DND-41 (cell line): ENCODE measurements around the gene LAGE3.

ENCODE experiments used
- ATAC-seq: fragments of 200-7000 bp; cut with Tn5 transposase; 3 replicates; pipeline ENCODE4 v1.9.1; 2021; ENCODE audit warnings: low read depth; ENCODE audit not compliant: insufficient read depth
- DNase-seq: peaks from one replicate; pipeline ENCODE4 v3.0.0-alpha.2; 2020
- H2AFZ ChIP-seq: 2 replicates; pipeline ENCODE4 v1.6.0; 2012; ENCODE audit warnings: low read depth, low read length
- H3K27ac ChIP-seq: 2 replicates; pipeline ENCODE4 v1.5.1; 2012; ENCODE audit warnings: low read length, inconsistent platforms
- H3K27me3 ChIP-seq: fragments of 200-600 bp; sonication (generic); 2 replicates; pipeline ENCODE4 v1.6.0; 2012; ENCODE audit warnings: low read length, mild to moderate bottlenecking, inconsistent platforms; ENCODE audit not compliant: insufficient read depth, poor library complexity
- H3K36me3 ChIP-seq: 2 replicates; pipeline ENCODE4 v1.5.1; 2012; ENCODE audit warnings: low read length, inconsistent platforms; ENCODE audit not compliant: insufficient read depth
- H3K4me1 ChIP-seq: 2 replicates; pipeline ENCODE4 v1.5.1; 2012; ENCODE audit warnings: mild to moderate bottlenecking, low read length; ENCODE audit not compliant: insufficient read depth
- H3K4me2 ChIP-seq: 2 replicates; pipeline ENCODE4 v1.6.0; 2012; ENCODE audit warnings: mild to moderate bottlenecking, moderate library complexity, low read length, inconsistent platforms; ENCODE audit not compliant: insufficient read depth
- H3K4me3 ChIP-seq, 2 experiments: fragments of 200-600 bp in 1 of 2; shearing (Covaris generic) in 1 of 2; 2 replicates each; pipeline ENCODE4 v1.5.1; 2012 to 2016; ENCODE audit warnings: inconsistent platforms in 2 of 2, low read length in 2 of 2, mild to moderate bottlenecking in 2 of 2, low read depth in 1 of 2, moderate library complexity in 1 of 2
- H3K79me2 ChIP-seq: 2 replicates; pipeline ENCODE4 v1.6.0; 2012; ENCODE audit warnings: low read length, inconsistent platforms; ENCODE audit not compliant: insufficient read depth
- H3K9ac ChIP-seq: 2 replicates; pipeline ENCODE4 v1.6.0; 2012; ENCODE audit warnings: low read depth, mild to moderate bottlenecking, inconsistent platforms, low read length, moderate library complexity
- H3K9me3 ChIP-seq: 2 replicates; pipeline ENCODE4 v1.5.1; 2012; ENCODE audit warnings: low read length, moderate library complexity, mild to moderate bottlenecking, inconsistent platforms; ENCODE audit not compliant: insufficient read depth, severe bottlenecking
- H4K20me1 ChIP-seq: 2 replicates; pipeline ENCODE4 v1.6.0; 2012; ENCODE audit warnings: low read length; ENCODE audit not compliant: insufficient read depth
- CTCF ChIP-seq: IDR thresholded peaks from 2 replicates; pipeline ENCODE4 v1.5.1; 2012; ENCODE audit warnings: borderline replicate concordance, low read length, moderate library complexity, mild to moderate bottlenecking; ENCODE audit not compliant: poor library complexity, severe bottlenecking; ENCODE audit errors: extremely low read depth
- EZH2 ChIP-seq: IDR thresholded peaks from 3 replicates; pipeline ENCODE4 v1.6.1; 2012; ENCODE audit warnings: borderline replicate concordance, low read depth, mild to moderate bottlenecking, moderate library complexity, low read length, inconsistent platforms; ENCODE audit not compliant: severe bottlenecking

LAGE3 gene

DNA sequence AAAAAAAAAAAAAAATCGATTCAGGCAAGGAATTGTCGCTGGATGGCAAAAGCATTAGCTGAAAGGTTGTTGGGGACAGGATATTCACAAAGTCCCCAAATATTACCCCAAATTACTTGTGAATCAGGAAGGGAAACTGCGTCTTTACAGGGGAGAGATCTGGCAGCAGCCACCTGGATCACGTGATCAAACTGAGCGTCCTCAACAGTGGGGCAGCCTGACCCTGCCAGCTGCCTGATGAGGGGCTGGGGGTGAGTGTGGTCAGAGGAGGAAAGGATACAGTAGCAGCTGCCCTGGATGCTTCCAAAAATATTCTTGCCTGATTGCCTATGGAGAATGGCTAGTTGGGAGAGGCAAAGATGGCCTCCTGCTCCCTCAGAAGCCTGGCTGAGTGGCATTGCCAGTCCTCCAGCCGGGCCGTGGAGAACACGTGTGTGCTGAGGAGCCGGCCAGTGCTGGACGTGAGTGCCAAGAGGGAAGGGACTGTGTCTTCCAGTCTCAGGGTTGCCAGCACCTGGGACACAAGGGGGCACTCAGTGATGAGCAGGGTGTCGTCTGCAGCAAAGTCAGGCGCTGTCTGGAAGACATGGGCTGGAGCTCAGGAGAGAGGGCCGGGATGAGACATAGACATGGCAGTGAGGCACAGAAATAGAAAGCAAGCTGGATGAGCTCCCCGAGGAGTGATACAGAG, 3.0 kb upstream of the LAGE3 start:
- peaks cover 21% of the 10 kb centered on the region for H3K36me3 ChIP-seq
- no peaks in the 10 kb centered on the region for H3K27me3 ChIP-seq
- DNase-seq (no peak), ATAC-seq (no peak)
- peaks cover 17% of the 10 kb centered on the region for H4K20me1 ChIP-seq
- H3K4me3 ChIP-seq, result no peak overlapping the region
- no peak for TF ChIP-seq EZH2
- no peak for TF ChIP-seq CTCF
- no peak overlapping the region for H2AFZ ChIP-seq
- H3K4me2 ChIP-seq, result no peak overlapping the region
- H3K79me2 ChIP-seq, result peaks cover 26% of the 10 kb centered on the region
- H3K4me1 ChIP-seq, result peaks cover 45% of the 10 kb centered on the region
- H3K9me3 ChIP-seq, result no peaks in the 10 kb centered on the region
- H3K9ac ChIP-seq, result no peak overlapping the region
- no peak overlapping the region for H3K27ac ChIP-seq

- Histone ChIP-seq H3K9me3 (no peaks in the 10 kb centered on the region), H3K27me3 (no peaks in the 10 kb centered on the region), H3K4me2 (no peak overlapping the region), H3K4me1 (peaks cover 45% of the 10 kb centered on the region), H3K9ac (no peak overlapping the region), H3K4me3 (no peak overlapping the region), H3K36me3 (peaks cover 21% of the 10 kb centered on the region), H3K27ac (no peak overlapping the region), H3K79me2 (peaks cover 24% of the 10 kb centered on the region), H2AFZ (no peak overlapping the region), H4K20me1 (peaks cover 17% of the 10 kb centered on the region)
- no peak for TF ChIP-seq EZH2
- TF ChIP-seq CTCF, result no peak
- ATAC-seq (no peak), DNase-seq (no peak)
These were observed 2.1 kb upstream of the LAGE3 start for GRCh38 chrX:154481195-154481594.

DNA sequence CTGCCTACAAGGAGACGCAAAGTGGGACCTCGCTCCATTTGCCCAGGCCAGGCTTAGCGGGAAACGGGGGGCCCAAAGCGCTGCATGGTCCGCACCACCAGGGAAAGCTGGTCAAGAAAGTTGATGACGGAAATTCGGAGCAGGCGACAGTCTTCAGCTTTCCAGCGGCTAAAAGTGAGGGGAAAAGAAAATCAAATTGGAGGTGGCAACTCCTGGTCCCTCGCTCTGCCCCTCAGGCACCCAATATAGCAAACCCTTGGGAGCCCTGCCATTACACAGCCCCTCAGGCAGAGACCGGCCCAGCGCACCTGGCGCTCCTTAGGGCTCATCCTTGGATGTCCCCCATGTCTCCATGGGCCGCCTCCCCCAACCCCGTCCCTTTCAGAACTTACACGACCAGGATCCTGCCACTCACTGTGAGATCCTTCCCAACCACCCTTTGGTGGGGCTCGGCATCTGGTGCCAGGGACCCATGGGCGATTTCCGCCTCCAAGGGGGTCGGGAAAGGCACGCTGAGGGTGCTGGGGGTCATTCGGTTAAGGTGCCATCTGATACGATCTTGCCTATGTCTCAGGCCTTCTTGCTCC, 1.1 kb downstream of the LAGE3 start:
- Histone ChIP-seq H3K9me3 (no peaks in the 10 kb centered on the region), H3K27me3 (no peaks in the 10 kb centered on the region), H3K4me2 (peak overlapping the region; percentile 95), H3K27ac (peak overlapping the region; percentile 93; the same call in 1 of the 2 replicates), H3K36me3 (no peaks in the 10 kb centered on the region), H3K4me1 (peaks cover 27% of the 10 kb centered on the region), H3K4me3 (peak overlapping the region; percentile 39 to 73; a peak in 3 of 4 replicates), H2AFZ (no peak overlapping the region; the same call in 1 of the 2 replicates), H3K9ac (peak overlapping the region; percentile 80), H3K79me2 (peaks cover 6% of the 10 kb centered on the region), H4K20me1 (no peaks in the 10 kb centered on the region)
- TF ChIP-seq CTCF (no peak), EZH2 (no peak)
- no peak for DNase-seq
- ATAC-seq, result no peak
